HL-60 (cell line): Measurements from ENCODE around the gene CYB561.

ENCODE experiments used
- DNase-seq, 2 experiments: peaks; one replicate each; pipeline ENCODE4 v3.0.0-alpha.2; 2010 to 2020; ENCODE audit warnings: low read depth in 1 of 2, low spot score in 1 of 2
- H3K27ac ChIP-seq: fragments of 250-450 bp; sonication (Bioruptor Pico); replicated peaks from 2 replicates; pipeline ENCODE4 v1.5.1; 2020; ENCODE audit warnings: mild to moderate bottlenecking, moderate library complexity
- H3K27me3 ChIP-seq: fragments of 250-450 bp; sonication (Bioruptor Pico); 2 replicates; pipeline ENCODE4 v1.5.1; 2021; ENCODE audit warnings: mild to moderate bottlenecking, moderate library complexity; ENCODE audit not compliant: insufficient read depth, poor library complexity, severe bottlenecking
- H3K4me3 ChIP-seq: replicated peaks from 2 replicates; pipeline ENCODE4 v1.5.1; 2011; ENCODE audit warnings: mild to moderate bottlenecking, control low read depth, low read length; ENCODE audit not compliant: insufficient read depth
- CTCF ChIP-seq: IDR thresholded peaks from one replicate; pipeline ENCODE4 v1.5.1; 2011; ENCODE audit warnings: low read length, control low read depth, inconsistent platforms; ENCODE audit not compliant: insufficient read depth
- GABPA ChIP-seq: IDR thresholded peaks from 2 replicates; pipeline ENCODE4 v1.6.1; 2012; ENCODE audit warnings: low read depth
- POLR2AphosphoS5 ChIP-seq: IDR thresholded peaks from 2 replicates; pipeline ENCODE4 v1.6.1; 2012; ENCODE audit warnings: low read depth
- REST ChIP-seq: IDR thresholded peaks from 2 replicates; pipeline ENCODE4 v1.6.1; 2012; ENCODE audit warnings: low read depth; ENCODE audit not compliant: insufficient replicate concordance
- SPI1 ChIP-seq: IDR thresholded peaks from 2 replicates; pipeline ENCODE4 v1.6.1; 2012; ENCODE audit warnings: low read depth, mild to moderate bottlenecking, borderline replicate concordance

CYB561 gene

GRCh38 chr17:63464691-63465236 lies 18.7 kb upstream of the CYB561 start:
- DNase-seq, result no peak
- no peak for TF ChIP-seq POLR2AphosphoS5
- no peak for TF ChIP-seq REST
- no peak for TF ChIP-seq CTCF
- TF ChIP-seq GABPA, result no peak
- no peak for TF ChIP-seq SPI1
- no peak overlapping the region for H3K27ac ChIP-seq
- H3K4me3 ChIP-seq, result no peak overlapping the region
- H3K27me3 ChIP-seq, result no peaks in the 10 kb centered on the region

GRCh38 chr17:63463771-63464170 lies 17.7 kb upstream of the CYB561 start:
- Histone ChIP-seq H3K4me3 (no peak overlapping the region), H3K27me3 (no peaks in the 10 kb centered on the region), H3K27ac (no peak overlapping the region)
- DNase-seq, result no peak
- TF ChIP-seq POLR2AphosphoS5 (no peak), REST (no peak), CTCF (no peak), GABPA (no peak), SPI1 (no peak)

- Histone ChIP-seq H3K27ac (no peak overlapping the region), H3K4me3 (no peak overlapping the region), H3K27me3 (no peaks in the 10 kb centered on the region)
- no peak for DNase-seq
- TF ChIP-seq SPI1, result no peak
- TF ChIP-seq REST, result no peak
- no peak for TF ChIP-seq POLR2AphosphoS5
- no peak for TF ChIP-seq CTCF
- TF ChIP-seq GABPA, result no peak
These were observed 13.9 kb upstream of the CYB561 start for GRCh38 chr17:63460018-63460417.
